HG02852 (cell line): ENCODE data around the gene UQCRHL.

ENCODE experiments used
- ATAC-seq: cut with Tn5 transposase; IDR thresholded peaks from one replicate; pipeline ENCODE4 v1.9.1; 2021; ENCODE audit warnings: mild to moderate bottlenecking, moderate library complexity; ENCODE audit not compliant: unreplicated experiment

UQCRHL gene

DNA sequence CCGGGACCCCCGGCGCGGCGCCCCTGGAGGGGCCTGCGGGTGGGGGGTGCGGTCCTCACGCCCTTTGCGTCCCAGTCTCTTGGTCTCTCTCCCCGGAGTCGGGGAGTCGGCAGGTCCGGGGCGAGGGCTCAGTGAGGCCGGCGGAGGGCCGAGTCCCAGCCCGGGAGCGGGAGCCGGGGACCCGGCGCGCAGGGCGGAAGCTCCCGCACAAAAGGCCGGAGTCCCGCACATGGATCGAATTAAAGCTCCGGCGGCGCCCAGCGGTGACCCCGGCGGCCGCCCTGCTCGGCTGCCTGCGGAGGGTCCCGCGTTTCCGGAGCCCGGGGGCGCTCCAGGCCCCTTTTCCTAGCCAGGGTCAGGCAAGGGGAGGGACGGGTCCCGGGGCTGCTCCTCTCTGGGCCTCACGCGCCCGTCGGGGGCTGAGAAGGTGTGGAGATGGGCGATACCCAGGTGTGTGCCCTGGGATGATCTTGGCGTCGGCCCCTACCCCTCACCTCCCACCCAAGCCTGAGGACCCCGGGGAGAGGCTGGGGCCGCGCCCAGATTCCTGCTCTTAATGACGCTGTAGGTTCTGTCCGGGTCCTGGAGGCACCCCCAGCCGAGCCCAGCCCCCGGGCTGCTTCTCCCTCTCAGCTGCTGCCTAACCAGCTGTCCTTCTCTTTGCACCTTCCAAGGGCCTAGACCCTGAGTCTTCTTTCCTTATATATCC, 48.3 kb downstream of the UQCRHL start:
- no peak for ATAC-seq

DNA sequence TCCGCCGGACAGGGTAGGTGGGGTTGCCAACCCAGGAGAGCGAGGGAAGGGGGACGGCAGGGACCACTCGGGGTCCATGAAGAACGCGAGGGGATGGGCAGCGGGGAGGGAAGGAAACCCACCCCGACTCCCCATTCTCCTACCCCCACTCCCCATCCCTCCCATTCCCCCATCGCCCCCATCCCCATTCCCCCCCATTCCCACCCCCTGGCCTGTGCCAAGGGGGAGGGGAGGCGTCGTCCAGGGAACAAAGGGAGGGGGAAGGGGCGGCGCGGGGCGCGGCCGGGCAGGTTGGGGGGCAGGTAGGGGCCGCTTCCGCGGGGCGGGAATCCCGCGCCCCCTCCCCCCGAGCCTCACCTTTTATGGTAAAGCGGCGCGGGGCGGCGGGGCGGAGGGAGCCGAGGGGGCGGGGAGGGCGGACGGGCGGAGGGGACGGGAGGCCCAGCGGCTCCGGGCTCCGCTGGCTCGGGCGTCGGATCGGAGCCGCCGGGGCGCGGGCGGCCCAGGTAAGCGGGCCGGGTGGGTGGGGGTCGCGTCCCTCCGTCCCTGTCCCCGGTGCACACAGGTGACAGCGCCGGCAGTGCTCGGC, 49.0 kb downstream of the UQCRHL start, which contains the start of gene FBLIM1:
FBLIM1 (plus strand) TSS at position 453 of the 589 bp plus-strand sequence. CDS start 6,189 bp downstream, outside the sequence.
- no peak for ATAC-seq

DNA sequence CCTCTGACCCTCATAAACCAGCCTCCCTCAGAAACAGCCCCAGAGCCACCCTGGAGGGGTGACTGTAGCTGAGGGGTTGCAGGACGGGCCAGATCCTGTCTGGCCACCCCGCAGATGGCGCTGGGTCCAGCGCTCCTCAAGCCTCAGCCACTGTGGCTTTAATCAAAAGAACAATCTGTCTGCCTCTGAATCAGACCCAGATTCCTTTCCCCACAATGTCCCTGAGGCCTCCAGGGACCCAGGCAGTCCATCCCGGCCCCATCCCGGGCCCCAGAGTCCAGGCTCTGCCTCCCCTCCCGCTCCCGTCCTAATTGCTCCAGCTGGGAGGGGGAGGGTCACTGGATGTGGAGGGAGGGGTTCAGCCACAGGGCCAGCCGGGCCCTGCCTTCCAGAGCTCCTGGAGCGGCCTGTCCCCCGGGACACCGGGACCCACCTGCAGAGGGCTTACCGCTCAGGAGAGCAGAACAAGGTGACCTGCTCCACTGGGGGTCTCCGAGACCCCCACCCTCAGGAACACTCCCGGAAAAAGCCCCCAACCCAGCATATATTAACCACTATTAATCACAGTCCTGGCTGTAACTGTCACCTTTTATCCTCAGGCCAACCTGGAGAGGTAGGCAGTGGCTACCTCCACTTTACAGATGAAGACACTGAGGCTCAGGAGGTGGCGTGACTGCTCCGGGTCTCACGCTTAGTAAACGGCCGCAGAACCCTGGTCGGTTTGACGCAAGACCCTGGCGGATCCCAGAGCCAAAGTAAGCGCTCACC, 49.7 kb downstream of the UQCRHL start:
- ATAC-seq = no peak
